Measurements from ENCODE around the gene LSM14B.

Gene LSM14B

GRCh38 chr20:62128502-62128901 lies 6.2 kb downstream of the LSM14B start:
- CTCF ChIA-PET, result interaction anchor here (3.3 to 7.1 kb wide), 3 partner anchors 10 to 117 kb away, joined by 16 to 45 read pairs (median 27); partner anchors contain the start of genes PSMA7 and SS18L1
- POLR2A ChIA-PET, result no interaction called here
- no peak overlapping the region for H3K4me3 ChIP-seq (ENCODE audit: low read depth, low read length)
- no peak for DNase-seq (ENCODE audit: low read depth, low spot score)
- TF ChIP-seq, protein P1, sequence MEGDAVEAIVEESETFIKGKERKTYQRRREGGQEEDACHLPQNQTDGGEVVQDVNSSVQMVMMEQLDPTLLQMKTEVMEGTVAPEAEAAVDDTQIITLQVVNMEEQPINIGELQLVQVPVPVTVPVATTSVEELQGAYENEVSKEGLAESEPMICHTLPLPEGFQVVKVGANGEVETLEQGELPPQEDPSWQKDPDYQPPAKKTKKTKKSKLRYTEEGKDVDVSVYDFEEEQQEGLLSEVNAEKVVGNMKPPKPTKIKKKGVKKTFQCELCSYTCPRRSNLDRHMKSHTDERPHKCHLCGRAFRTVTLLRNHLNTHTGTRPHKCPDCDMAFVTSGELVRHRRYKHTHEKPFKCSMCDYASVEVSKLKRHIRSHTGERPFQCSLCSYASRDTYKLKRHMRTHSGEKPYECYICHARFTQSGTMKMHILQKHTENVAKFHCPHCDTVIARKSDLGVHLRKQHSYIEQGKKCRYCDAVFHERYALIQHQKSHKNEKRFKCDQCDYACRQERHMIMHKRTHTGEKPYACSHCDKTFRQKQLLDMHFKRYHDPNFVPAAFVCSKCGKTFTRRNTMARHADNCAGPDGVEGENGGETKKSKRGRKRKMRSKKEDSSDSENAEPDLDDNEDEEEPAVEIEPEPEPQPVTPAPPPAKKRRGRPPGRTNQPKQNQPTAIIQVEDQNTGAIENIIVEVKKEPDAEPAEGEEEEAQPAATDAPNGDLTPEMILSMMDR (IDR thresholded peaks at IDR 0.05; ENCODE audit: insufficient read depth, low read length, missing control alignments), result no peak

- H3K4me3 ChIP-seq (ENCODE audit: low read depth, low read length), result no peak overlapping the region
- CTCF ChIA-PET, result interaction anchor here (0.8 to 7.1 kb wide), 6 partner anchors 9 to 119 kb away, joined by 3 to 45 read pairs (median 10); partner anchors contain the start of genes PSMA7 and SS18L1
- TF ChIP-seq, protein P1 (IDR thresholded peaks at IDR 0.05; ENCODE audit: insufficient read depth, low read length, missing control alignments), result no peak
- DNase-seq (ENCODE audit: low read depth, low spot score), result no peak
- POLR2A ChIA-PET, result no interaction called here
Observed at GRCh38 chr20:62129731-62130531, 7.7 kb downstream of the LSM14B start.

DNA sequence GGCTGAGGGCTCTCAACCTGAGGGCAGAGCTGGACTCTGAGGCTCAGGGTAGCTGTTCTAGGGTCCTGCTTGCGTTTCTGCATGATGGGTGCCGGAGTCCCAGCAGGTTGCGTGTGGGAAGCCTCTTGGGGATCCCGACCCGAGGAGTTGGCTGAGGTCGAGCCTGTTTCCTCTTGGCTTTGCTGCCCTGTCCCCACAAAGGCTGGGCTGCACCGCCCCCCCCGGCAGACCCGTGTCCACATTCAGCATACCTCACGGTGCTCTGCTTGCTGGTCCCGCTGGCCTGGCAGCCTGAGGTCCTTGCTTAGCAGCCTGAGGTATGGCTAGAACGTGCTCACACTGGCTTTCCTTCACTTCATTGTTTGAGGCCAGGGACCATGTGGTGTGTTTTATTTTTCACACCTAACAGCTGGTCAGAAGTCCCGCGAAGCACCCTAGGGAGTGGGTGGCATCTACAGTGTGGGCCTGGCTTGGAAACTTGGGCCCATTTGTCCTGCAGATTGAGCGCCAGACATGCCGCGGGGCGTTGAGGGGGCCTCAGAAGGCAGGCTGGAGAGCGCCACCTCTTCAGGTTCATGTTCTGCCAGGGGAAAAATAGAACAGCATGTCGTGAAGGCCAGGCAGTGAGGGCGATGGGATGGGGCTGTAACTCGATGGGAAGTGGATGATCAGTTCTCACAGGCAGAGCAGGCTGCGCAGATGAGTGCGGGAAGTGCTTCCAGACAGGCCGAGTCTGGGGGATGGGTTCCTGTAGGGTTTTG lies 9.5 kb downstream of the LSM14B start:
- POLR2A ChIA-PET, result interaction anchor here (4.6 kb wide), 1 partner anchor 9 kb away, joined by 29 read pairs; the partner anchor contains the start of gene LSM14B
- H3K4me3 ChIP-seq (ENCODE audit: low read depth, low read length), result no peak overlapping the region
- CTCF ChIA-PET, result interaction anchor here (1.6 to 11.6 kb wide), 3 partner anchors 9 to 122 kb away, joined by 3 to 134 read pairs (median 4); no protein-coding TSS in a partner anchor
- TF ChIP-seq, protein P1 (IDR thresholded peaks at IDR 0.05; ENCODE audit: insufficient read depth, low read length, missing control alignments), result no peak
- no peak for DNase-seq (ENCODE audit: low read depth, low spot score)

GRCh38 chr20:62132421-62132820 lies 10.1 kb downstream of the LSM14B start:
- ChIA-PET POLR2A (interaction anchor here (0.9 to 4.6 kb wide), 2 partner anchors 9 to 10 kb away, joined by 3 to 29 read pairs; partner anchors contain the start of gene LSM14B), CTCF (interaction anchor here (1.2 to 11.6 kb wide), 3 partner anchors 9 to 123 kb away, joined by 4 to 134 read pairs (median 5); no protein-coding TSS in a partner anchor)
- TF ChIP-seq, protein P1 (IDR thresholded peaks at IDR 0.05; ENCODE audit: insufficient read depth, low read length, missing control alignments), result no peak
- no peak overlapping the region for H3K4me3 ChIP-seq (ENCODE audit: low read depth, low read length)
- DNase-seq (ENCODE audit: low read depth, low spot score), result no peak

DNA sequence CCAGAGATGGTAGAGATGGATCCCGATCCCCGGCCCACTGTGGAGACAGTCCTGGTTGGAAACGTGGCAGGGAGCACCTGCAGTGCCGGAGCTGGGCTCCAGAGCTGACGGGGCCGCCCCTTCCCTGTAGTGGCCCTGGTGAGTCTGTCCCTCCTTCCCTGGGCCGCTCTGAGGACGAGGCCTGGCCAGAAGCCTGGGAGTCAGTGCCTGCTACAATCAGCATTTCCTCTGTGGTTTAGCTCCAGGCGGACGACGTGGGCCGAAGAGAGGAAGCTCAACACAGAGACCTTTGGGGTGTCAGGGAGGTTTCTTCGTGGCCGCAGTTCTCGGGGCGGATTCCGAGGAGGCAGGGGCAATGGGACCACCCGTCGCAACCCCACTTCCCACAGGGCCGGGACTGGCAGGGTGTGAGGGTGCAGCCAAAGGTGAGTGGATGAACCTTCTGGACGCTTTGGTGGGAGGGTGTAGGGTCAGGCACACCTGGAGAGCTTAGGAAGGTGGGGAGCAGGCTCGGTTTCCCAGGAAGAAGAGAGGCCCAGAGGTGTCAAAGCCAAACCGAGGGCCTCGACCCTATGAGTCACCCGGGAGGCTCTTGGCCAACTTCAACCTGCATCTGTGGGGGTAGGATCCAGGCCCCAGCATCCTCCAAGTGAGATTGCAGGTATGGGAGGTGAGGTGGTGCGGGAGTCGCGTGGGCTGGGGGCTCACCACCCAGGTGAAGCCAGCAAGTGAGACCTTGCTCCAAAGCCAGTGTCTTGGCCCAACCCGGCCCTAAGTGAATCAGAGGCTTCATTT lies 11.0 kb downstream of the LSM14B start:
- TF ChIP-seq, protein P1 (IDR thresholded peaks at IDR 0.05; ENCODE audit: insufficient read depth, low read length, missing control alignments), result no peak
- DNase-seq (ENCODE audit: low read depth, low spot score), result no peak
- no peak overlapping the region for H3K4me3 ChIP-seq (ENCODE audit: low read depth, low read length)
- POLR2A ChIA-PET, result interaction anchor here (0.9 to 4.6 kb wide), 3 partner anchors 9 to 67 kb away, joined by 3 to 29 read pairs (median 5); partner anchors contain the start of genes LSM14B and TAF4
- CTCF ChIA-PET, result interaction anchor here (1.2 to 11.6 kb wide), 4 partner anchors 8 to 124 kb away, joined by 4 to 134 read pairs (median 4); partner anchors contain the start of gene LSM14B
